CD14-positive monocyte (primary cell): ENCODE measurements around the gene RAPGEF6. TPM values are rescaled to one million over a fixed set of nuclear protein-coding genes. Genes with fewer than 3 reads are reported as not detected.
A peak's percentile ranks its signal among the peaks of the same experiment; 100 is the strongest.

Experiments
- DNase-seq, 3 donors: peaks; one replicate each; pipeline ENCODE4 v3.0.0-alpha.2; 2011 to 2022
- H2AFZ ChIP-seq: 2 replicates; pipeline ENCODE4 v1.6.0; 2012; ENCODE audit warnings: mild to moderate bottlenecking, low read depth, low read length, inconsistent platforms; ENCODE audit not compliant: insufficient read depth, poor library complexity, severe bottlenecking
- H3K27ac ChIP-seq, 2 donors: 1 replicate in 1 of 2; 2 replicates in 1 of 2; pipeline ENCODE4 v1.5.1; 2012 to 2013; ENCODE audit warnings: low read length in 2 of 2, control low read depth in 1 of 2, inconsistent platforms in 1 of 2, low read depth in 1 of 2, mild to moderate bottlenecking in 1 of 2
- H3K27me3 ChIP-seq, 2 donors: one replicate each; pipeline versions ENCODE4 v1.6.0 to v1.6.1; 2011 to 2013; ENCODE audit warnings: low read length in 2 of 2; ENCODE audit not compliant: control insufficient read depth in 2 of 2, insufficient read depth in 2 of 2
- H3K36me3 ChIP-seq, 2 donors: replicated peaks in 1 of 2; 1 replicate in 1 of 2; 2 replicates in 1 of 2; pipeline versions ENCODE4 v1.5.1 to v1.6.1; 2012 to 2013; ENCODE audit warnings: low read length in 2 of 2, control low read depth in 1 of 2, inconsistent platforms in 1 of 2, mild to moderate bottlenecking in 1 of 2; ENCODE audit not compliant: insufficient read depth in 2 of 2, control insufficient read depth in 1 of 2
- H3K4me1 ChIP-seq, 2 donors: 1 replicate in 1 of 2; 2 replicates in 1 of 2; pipeline versions ENCODE4 v1.5.1 to v1.6.1; 2012 to 2013; ENCODE audit warnings: low read length in 2 of 2, control low read depth in 1 of 2, inconsistent platforms in 1 of 2, mild to moderate bottlenecking in 1 of 2, moderate library complexity in 1 of 2; ENCODE audit not compliant: insufficient read depth in 2 of 2, control insufficient read depth in 1 of 2
- H3K4me2 ChIP-seq: replicated peaks from 2 replicates; pipeline ENCODE3; 2012; ENCODE audit warnings: low read length, moderate library complexity, mild to moderate bottlenecking; ENCODE audit not compliant: poor library complexity, severe bottlenecking; ENCODE audit errors: extremely low read depth
- H3K4me3 ChIP-seq, 3 experiments: fragments of 200-600 bp in 1 of 3; sonication (generic) in 1 of 3; replicated peaks in 1 of 3; 1 replicate in 2 of 3; 2 replicates in 1 of 3; pipeline ENCODE4 v1.5.1; 2011 to 2013; ENCODE audit warnings: low read length in 3 of 3, mild to moderate bottlenecking in 3 of 3, control low read depth in 2 of 3, low read depth in 2 of 3, inconsistent platforms in 1 of 3, moderate library complexity in 1 of 3
- H3K79me2 ChIP-seq: 2 replicates; pipeline ENCODE4 v1.6.0; 2012; ENCODE audit warnings: mild to moderate bottlenecking, control low read depth, inconsistent platforms, low read length, moderate library complexity; ENCODE audit not compliant: insufficient read depth
- H3K9ac ChIP-seq: 2 replicates; pipeline ENCODE4 v1.6.0; 2017; ENCODE audit warnings: low read length, mild to moderate bottlenecking; ENCODE audit not compliant: insufficient read depth, poor library complexity, severe bottlenecking
- H3K9me3 ChIP-seq, 2 donors: replicated peaks in 1 of 2; 1 replicate in 1 of 2; 2 replicates in 1 of 2; pipeline versions ENCODE4 v1.5.1 to v1.6.1; 2012 to 2013; ENCODE audit warnings: low read length in 2 of 2, control low read depth in 1 of 2; ENCODE audit not compliant: control insufficient read depth in 1 of 2, insufficient read depth in 1 of 2
- H4K20me1 ChIP-seq: 2 replicates; pipeline ENCODE4 v1.6.0; 2012; ENCODE audit warnings: mild to moderate bottlenecking, low read length, control low read depth, moderate library complexity; ENCODE audit not compliant: insufficient read depth
- H3K27ac Mint-ChIP-seq, 7 donors: one replicate each; pipeline ENCODE4 v1.8.0; 2020; ENCODE audit warnings: mild to moderate bottlenecking in 7 of 7, mixed read lengths in 7 of 7, moderate library complexity in 6 of 7, inconsistent platforms in 2 of 7
- H3K27me3 Mint-ChIP-seq, 3 donors: one replicate each; pipeline ENCODE4 v1.8.0; 2021 to 2022; ENCODE audit warnings: low read depth in 3 of 3, mild to moderate bottlenecking in 3 of 3, mixed read lengths in 3 of 3, moderate library complexity in 3 of 3, inconsistent platforms in 1 of 3
- H3K36me3 Mint-ChIP-seq, 2 donors: one replicate each; pipeline ENCODE4 v1.8.0; 2020; ENCODE audit warnings: mixed read lengths in 2 of 2, inconsistent platforms in 1 of 2, mild to moderate bottlenecking in 1 of 2
- H3K4me1 Mint-ChIP-seq: one replicate; pipeline ENCODE4 v1.8.0; 2020; ENCODE audit warnings: mild to moderate bottlenecking, mixed read lengths
- H3K4me3 Mint-ChIP-seq, 2 donors: one replicate each; pipeline ENCODE4 v1.8.0; 2020; ENCODE audit warnings: mild to moderate bottlenecking in 2 of 2, mixed read lengths in 2 of 2, moderate library complexity in 1 of 2
- H3K9me3 Mint-ChIP-seq, 7 donors: one replicate each; pipeline ENCODE4 v1.8.0; 2020 to 2022; ENCODE audit warnings: mixed read lengths in 7 of 7, mild to moderate bottlenecking in 6 of 7, moderate library complexity in 6 of 7, inconsistent platforms in 2 of 7
- CTCF ChIP-seq: fragments of 200-600 bp; IDR thresholded peaks from one replicate; pipeline ENCODE4 v1.8.0; 2022; ENCODE audit warnings: antibody characterized with exemption, mild to moderate bottlenecking
- WGBS: methylation state at CpG from one replicate; pipeline ENCODE4 v1.1.5; 2013; ENCODE audit warnings: missing lambda C conversion rate; ENCODE audit not compliant: insufficient coverage; 5-methylcytosine and 5-hydroxymethylcytosine counted together
- intact Hi-C, 2 donors: fragments of 100-400 bp; cut with micrococcal nuclease; formaldehyde crosslinking; loops; one replicate each; pipeline versions ENCODE4 v1.15.0 to v1.15.1; 2023
- polyA plus RNA-seq, 3 donors: library from polyadenylated mRNA; depleted of rRNA in 1 of 3; unstranded in 2 of 3; stranded (reverse) in 1 of 3; fragments of 300-500 nt in 2 of 3; fragments of >200 nt in 1 of 3; fragmentation: Illumina TruSeq in 2 of 3; gene quantifications; 1 replicate in 2 of 3; 2 replicates in 1 of 3; pipeline ENCODE4 v1.2.3, GENCODE V29; 2012 to 2021

The RAPGEF6 gene
- polyA plus RNA-seq, 3 donors, result 2.9 to 4.8 (median 4.8) TPM

- intact Hi-C loops, result no loop called here
- no peak for DNase-seq
- H2AFZ ChIP-seq, result no peak overlapping the region
Observed at GRCh38 chr5:131548176-131548575, 86.9 kb downstream of the RAPGEF6 start.

GRCh38 chr5:131545845-131546244 lies 89.2 kb downstream of the RAPGEF6 start:
- Histone ChIP-seq H3K9ac (no peak overlapping the region), H2AFZ (no peak overlapping the region), H4K20me1 (no peaks in the 10 kb centered on the region), H3K4me3 (no peak overlapping the region), H3K79me2 (no peaks in the 10 kb centered on the region), H3K9me3 (no peaks in the 10 kb centered on the region), H3K4me1 (no peaks in the 10 kb centered on the region), H3K27ac (no peak overlapping the region), H3K27me3 (no peaks in the 10 kb centered on the region), H3K4me2 (no peak overlapping the region), H3K36me3 (peaks cover 9 to 39% of the 10 kb centered on the region in 2 donors)
- Mint-ChIP-seq H3K36me3 (peaks cover 41 to 51% of the 10 kb centered on the region in 2 donors), H3K4me1 (no peaks in the 10 kb centered on the region), H3K27me3 (no peaks in the 10 kb centered on the region), H3K4me3 (no peak overlapping the region), H3K27ac (no peak overlapping the region), H3K9me3 (no peaks in the 10 kb centered on the region)
- intact Hi-C loops, result no loop called here
- TF ChIP-seq CTCF, result no peak
- 100% methylated on average over 1 of the region's 1 CpG for WGBS
- no peak for DNase-seq

More at GRCh38 chr5:131548176-131548575, 86.9 kb downstream of the RAPGEF6 start:
- WGBS, result no CpG with 5 or more reads among the region's 2 CpGs
- no peaks in the 10 kb centered on the region for H3K27me3 Mint-ChIP-seq
- no peak for TF ChIP-seq CTCF
- H3K27me3 ChIP-seq, result no peaks in the 10 kb centered on the region
- H3K4me1 Mint-ChIP-seq, result peaks cover 3% of the 10 kb centered on the region
- no peak overlapping the region for H3K4me2 ChIP-seq
- peaks cover 28 to 52% of the 10 kb centered on the region in 2 donors for H3K36me3 Mint-ChIP-seq
- H3K9ac ChIP-seq, result no peak overlapping the region
- H3K4me3 Mint-ChIP-seq, result no peak overlapping the region
- no peaks in the 10 kb centered on the region for H4K20me1 ChIP-seq
- no peaks in the 10 kb centered on the region for H3K9me3 Mint-ChIP-seq
- no peaks in the 10 kb centered on the region for H3K9me3 ChIP-seq
- H3K4me3 ChIP-seq, result no peak overlapping the region
- peaks cover 3 to 43% of the 10 kb centered on the region in 2 donors for H3K36me3 ChIP-seq
- H3K27ac Mint-ChIP-seq, result peak overlapping the region in 1 of 7 donors; percentile 61
- H3K27ac ChIP-seq, result no peak overlapping the region
- no peaks in the 10 kb centered on the region for H3K4me1 ChIP-seq
- no peaks in the 10 kb centered on the region for H3K79me2 ChIP-seq
